Astrocyte (in vitro differentiated cells and primary cell): ENCODE measurements around the gene RANGAP1.

Experiments used
- EZH2 ChIP-seq: IDR thresholded peaks from 2 replicates; pipeline ENCODE4 v1.6.1; 2012; ENCODE audit warnings: mild to moderate bottlenecking, low read length, inconsistent platforms; ENCODE audit not compliant: insufficient read depth
- TF ChIP-seq, protein P1 (sequence below): IDR thresholded peaks from 2 replicates; pipeline ENCODE4 v1.5.1; 2011; ENCODE audit warnings: low read depth, mild to moderate bottlenecking, inconsistent platforms, low read length, moderate library complexity; ENCODE audit not compliant: insufficient read depth

DNA sequence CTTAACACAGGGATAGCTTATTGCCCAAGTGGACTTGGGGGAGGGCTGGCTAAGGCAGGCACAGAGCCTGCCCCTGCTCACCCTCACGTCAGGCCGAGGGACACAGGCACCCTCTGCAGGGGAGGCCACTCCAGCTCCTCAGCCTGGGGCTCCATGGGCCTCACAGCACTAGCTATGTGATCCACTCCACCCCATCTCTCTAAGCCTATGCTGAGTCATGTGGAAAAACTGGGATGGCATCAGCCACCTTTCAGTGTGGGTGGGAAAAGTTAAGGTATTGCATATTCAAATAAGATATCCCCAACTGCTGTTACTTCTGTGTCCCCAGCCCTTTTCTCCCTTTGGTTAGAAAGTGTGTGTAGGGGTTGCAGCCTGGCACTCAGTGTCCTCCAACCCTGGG lies 22.3 kb downstream of the RANGAP1 start:
- TF ChIP-seq, protein P1, sequence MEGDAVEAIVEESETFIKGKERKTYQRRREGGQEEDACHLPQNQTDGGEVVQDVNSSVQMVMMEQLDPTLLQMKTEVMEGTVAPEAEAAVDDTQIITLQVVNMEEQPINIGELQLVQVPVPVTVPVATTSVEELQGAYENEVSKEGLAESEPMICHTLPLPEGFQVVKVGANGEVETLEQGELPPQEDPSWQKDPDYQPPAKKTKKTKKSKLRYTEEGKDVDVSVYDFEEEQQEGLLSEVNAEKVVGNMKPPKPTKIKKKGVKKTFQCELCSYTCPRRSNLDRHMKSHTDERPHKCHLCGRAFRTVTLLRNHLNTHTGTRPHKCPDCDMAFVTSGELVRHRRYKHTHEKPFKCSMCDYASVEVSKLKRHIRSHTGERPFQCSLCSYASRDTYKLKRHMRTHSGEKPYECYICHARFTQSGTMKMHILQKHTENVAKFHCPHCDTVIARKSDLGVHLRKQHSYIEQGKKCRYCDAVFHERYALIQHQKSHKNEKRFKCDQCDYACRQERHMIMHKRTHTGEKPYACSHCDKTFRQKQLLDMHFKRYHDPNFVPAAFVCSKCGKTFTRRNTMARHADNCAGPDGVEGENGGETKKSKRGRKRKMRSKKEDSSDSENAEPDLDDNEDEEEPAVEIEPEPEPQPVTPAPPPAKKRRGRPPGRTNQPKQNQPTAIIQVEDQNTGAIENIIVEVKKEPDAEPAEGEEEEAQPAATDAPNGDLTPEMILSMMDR: no peak
- no peak for TF ChIP-seq EZH2
